Keratinocyte (primary cell): ENCODE data around the gene XYLT2. TPM values are rescaled to one million over a fixed set of nuclear protein-coding genes. Genes with fewer than 3 reads are reported as not detected.

Experiments
- DNase-seq: peaks from one replicate; pipeline ENCODE4 v3.0.0-alpha.2; 2011; ENCODE audit warnings: low read depth, missing footprints, low spot score
- FAIRE-seq: peaks from 2 replicates; lab custom pipeline; 2011; peaks lifted over from hg19 to GRCh38; lab: Jason Lieb, UNC
- H2AFZ ChIP-seq: 2 replicates; pipeline ENCODE4 v1.6.0; 2012; ENCODE audit warnings: low read length, control low read depth, inconsistent platforms; ENCODE audit not compliant: control insufficient read depth
- H3K27ac ChIP-seq: 2 replicates; pipeline ENCODE4 v1.5.1; 2011; ENCODE audit warnings: low read length; ENCODE audit not compliant: control insufficient read depth, insufficient read depth
- H3K27me3 ChIP-seq: 3 replicates; pipeline ENCODE4 v1.6.0; 2011; ENCODE audit warnings: low read length; ENCODE audit not compliant: control insufficient read depth, insufficient read depth; ENCODE audit errors: extremely low read depth
- H3K36me3 ChIP-seq, 2 experiments: 2 replicates in 1 of 2; 3 replicates in 1 of 2; pipeline ENCODE4 v1.5.1; 2011; ENCODE audit warnings: low read length in 2 of 2, mild to moderate bottlenecking in 1 of 2; ENCODE audit not compliant: control insufficient read depth in 2 of 2, insufficient read depth in 2 of 2; ENCODE audit errors: extremely low read depth in 1 of 2
- H3K4me1 ChIP-seq: 3 replicates; pipeline ENCODE4 v1.5.1; 2011; ENCODE audit warnings: low read length; ENCODE audit not compliant: control insufficient read depth, insufficient read depth; ENCODE audit errors: extremely low read depth
- H3K4me2 ChIP-seq: 3 replicates; pipeline ENCODE4 v1.6.0; 2011; ENCODE audit warnings: low read depth, low read length; ENCODE audit not compliant: control insufficient read depth, insufficient read depth; ENCODE audit errors: extremely low read depth
- H3K4me3 ChIP-seq, 3 experiments: fragments of 200-600 bp in 1 of 3; sonication (generic) in 1 of 3; 2 replicates in 2 of 3; 3 replicates in 1 of 3; pipeline ENCODE4 v1.5.1; 2011 to 2016; ENCODE audit warnings: low read length in 3 of 3, mild to moderate bottlenecking in 3 of 3, control low read depth in 2 of 3, inconsistent platforms in 1 of 3, low read depth in 1 of 3, mixed read lengths in 1 of 3, mixed run types in 1 of 3, moderate library complexity in 1 of 3; ENCODE audit not compliant: control insufficient read depth in 2 of 3, insufficient read depth in 2 of 3; ENCODE audit errors: extremely low read depth in 1 of 3
- H3K79me2 ChIP-seq: 2 replicates; pipeline ENCODE4 v1.6.0; 2012; ENCODE audit warnings: low read length; ENCODE audit not compliant: control insufficient read depth, insufficient read depth
- H3K9ac ChIP-seq: 3 replicates; pipeline ENCODE4 v1.6.0; 2011; ENCODE audit warnings: low read length; ENCODE audit not compliant: control insufficient read depth, insufficient read depth; ENCODE audit errors: extremely low read depth
- H3K9me1 ChIP-seq: 3 replicates; pipeline ENCODE4 v1.6.0; 2011; ENCODE audit warnings: low read length; ENCODE audit not compliant: control insufficient read depth, insufficient read depth; ENCODE audit errors: extremely low read depth
- H3K9me3 ChIP-seq: 2 replicates; pipeline ENCODE4 v1.5.1; 2012; ENCODE audit warnings: low read depth, low read length; ENCODE audit not compliant: control insufficient read depth
- H4K20me1 ChIP-seq: 3 replicates; pipeline ENCODE4 v1.6.0; 2011; ENCODE audit warnings: low read length; ENCODE audit not compliant: control insufficient read depth, insufficient read depth; ENCODE audit errors: extremely low read depth
- EZH2 ChIP-seq: IDR thresholded peaks from one replicate; pipeline ENCODE4 v1.6.1; 2012; ENCODE audit warnings: inconsistent platforms, mild to moderate bottlenecking, low read length, moderate library complexity
- dilution Hi-C: fragments of 300-500 bp; cut with MboI; formaldehyde crosslinking; loops from one replicate; pipeline ENCODE4 v1.7.0; 2020; ENCODE audit warnings: low sequenced_read_pairs; ENCODE audit not compliant: extremely low pct_ligation_motif_present
- polyA plus RNA-seq, 5 experiments: library from polyadenylated mRNA; depleted of rRNA in 3 of 5; stranded (reverse) in 3 of 5; stranded (forward) in 1 of 5; unstranded in 1 of 5; fragments of >200 nt; gene quantifications; 1 replicate in 1 of 5; 2 replicates in 3 of 5; 3 replicates in 1 of 5; pipeline versions ENCODE4 v1.2.1 to v1.2.3, GENCODE V29; 2011 to 2012; ENCODE audit warnings: missing spikeins in 2 of 5, low read depth in 1 of 5, low replicate concordance in 1 of 5
- TF ChIP-seq, protein P1 (sequence below), 3 experiments: IDR thresholded peaks in 1 of 3; conservative IDR thresholded peaks in 1 of 3; optimal IDR thresholded peaks in 1 of 3; 2 replicates in 2 of 3; 3 replicates in 1 of 3; pipeline versions ENCODE3 to v1.5.1; 2011; ENCODE audit warnings: low read length in 3 of 3, mild to moderate bottlenecking in 3 of 3, moderate library complexity in 2 of 3, control low read depth in 1 of 3, inconsistent platforms in 1 of 3; ENCODE audit not compliant: insufficient read depth in 2 of 3; ENCODE audit errors: extremely low read depth in 1 of 3

The XYLT2 gene
- polyA plus RNA-seq, 1 donor (not counting 4 experiments of a cell fraction or from before 2014, with no cell fraction given): 15.3 TPM

GRCh38 chr17:50310455-50311111 lies 35.3 kb upstream of the XYLT2 start:
- dilution Hi-C loops: no loop called here
- Histone ChIP-seq H2AFZ (no peak overlapping the region), H3K36me3 (no peaks in the 10 kb centered on the region), H3K9ac (no peak overlapping the region), H3K4me1 (peaks cover 5% of the 10 kb centered on the region), H3K9me1 (no peaks in the 10 kb centered on the region), H3K4me2 (no peak overlapping the region), H3K79me2 (no peaks in the 10 kb centered on the region), H3K27me3 (no peaks in the 10 kb centered on the region), H3K27ac (no peak overlapping the region), H3K9me3 (no peaks in the 10 kb centered on the region), H4K20me1 (no peaks in the 10 kb centered on the region), H3K4me3 (no peak overlapping the region)
- no peak for FAIRE-seq
- no peak for DNase-seq
- TF ChIP-seq, protein P1, sequence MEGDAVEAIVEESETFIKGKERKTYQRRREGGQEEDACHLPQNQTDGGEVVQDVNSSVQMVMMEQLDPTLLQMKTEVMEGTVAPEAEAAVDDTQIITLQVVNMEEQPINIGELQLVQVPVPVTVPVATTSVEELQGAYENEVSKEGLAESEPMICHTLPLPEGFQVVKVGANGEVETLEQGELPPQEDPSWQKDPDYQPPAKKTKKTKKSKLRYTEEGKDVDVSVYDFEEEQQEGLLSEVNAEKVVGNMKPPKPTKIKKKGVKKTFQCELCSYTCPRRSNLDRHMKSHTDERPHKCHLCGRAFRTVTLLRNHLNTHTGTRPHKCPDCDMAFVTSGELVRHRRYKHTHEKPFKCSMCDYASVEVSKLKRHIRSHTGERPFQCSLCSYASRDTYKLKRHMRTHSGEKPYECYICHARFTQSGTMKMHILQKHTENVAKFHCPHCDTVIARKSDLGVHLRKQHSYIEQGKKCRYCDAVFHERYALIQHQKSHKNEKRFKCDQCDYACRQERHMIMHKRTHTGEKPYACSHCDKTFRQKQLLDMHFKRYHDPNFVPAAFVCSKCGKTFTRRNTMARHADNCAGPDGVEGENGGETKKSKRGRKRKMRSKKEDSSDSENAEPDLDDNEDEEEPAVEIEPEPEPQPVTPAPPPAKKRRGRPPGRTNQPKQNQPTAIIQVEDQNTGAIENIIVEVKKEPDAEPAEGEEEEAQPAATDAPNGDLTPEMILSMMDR (optimal IDR thresholded peaks at IDR 0.05 in 1 of 3, IDR thresholded peaks at IDR 0.05 in 1 of 3, conservative IDR thresholded peaks at IDR 0.05 in 1 of 3; ENCODE audit: extremely low read depth in 1 of 3, insufficient read depth in 2 of 3, low read length in 3 of 3): no peak
- TF ChIP-seq EZH2: no peak

DNA sequence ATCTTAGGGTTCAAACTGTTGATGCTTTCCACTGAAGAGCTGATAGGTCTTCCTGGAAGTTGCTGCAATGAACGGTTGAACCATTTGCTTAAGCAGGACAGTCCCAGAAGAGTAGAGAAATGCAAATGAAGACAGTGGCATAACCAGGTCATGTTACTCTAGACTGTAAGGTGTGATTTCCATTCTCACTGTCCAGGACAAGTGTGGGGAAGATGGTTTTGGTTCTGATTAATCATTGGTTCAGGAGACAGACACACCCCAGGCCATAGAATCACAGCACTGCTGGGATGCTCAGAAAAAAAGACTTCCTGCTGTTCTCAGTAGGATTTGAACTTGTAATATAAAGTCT lies 34.8 kb upstream of the XYLT2 start:
- no peak for TF ChIP-seq EZH2
- TF ChIP-seq, protein P1 (optimal IDR thresholded peaks at IDR 0.05 in 1 of 3, IDR thresholded peaks at IDR 0.05 in 1 of 3, conservative IDR thresholded peaks at IDR 0.05 in 1 of 3; ENCODE audit: extremely low read depth in 1 of 3, insufficient read depth in 2 of 3, low read length in 3 of 3): no peak
- H3K4me1 ChIP-seq: peaks cover 10% of the 10 kb centered on the region
- no peaks in the 10 kb centered on the region for H3K27me3 ChIP-seq
- no peak overlapping the region for H3K27ac ChIP-seq
- H3K4me3 ChIP-seq: no peak overlapping the region
- FAIRE-seq (no peak), DNase-seq (no peak)
- no peak overlapping the region for H3K4me2 ChIP-seq
- H4K20me1 ChIP-seq: no peaks in the 10 kb centered on the region
- dilution Hi-C loops: no loop called here
- H3K79me2 ChIP-seq: no peaks in the 10 kb centered on the region
- no peaks in the 10 kb centered on the region for H3K9me3 ChIP-seq
- no peak overlapping the region for H3K9ac ChIP-seq
- no peak overlapping the region for H2AFZ ChIP-seq
- H3K9me1 ChIP-seq: no peaks in the 10 kb centered on the region
- no peaks in the 10 kb centered on the region for H3K36me3 ChIP-seq
